MCF 10A (cell line): ENCODE data around the gene BTK. TPM values are rescaled to one million over a fixed set of nuclear protein-coding genes. Genes with fewer than 3 reads are reported as not detected.

ENCODE experiments used
- BruUV-seq: library from RNA; stranded (reverse); fragments of 400-500 nt; replicated peaks from 2 replicates; lab custom pipeline; 2021; lab: Mats Ljungman, UMichigan
- CTCF ChIA-PET: fragments of 300-600 bp; sonication (Branson Sonifier 250); formaldehyde crosslinking; extraction: SDS; loops from one replicate; lab custom pipeline; 2021; ENCODE audit warnings: antibody characterized with exemption, inconsistent platforms; lab: Yijun Ruan, JAX
- POLR2A ChIA-PET: fragments of 300-600, 350-650 bp; sonication (Branson Sonifier 250); formaldehyde crosslinking; extraction: SDS; loops from one replicate; lab custom pipeline; 2020; ENCODE audit warnings: antibody characterized with exemption, inconsistent platforms; lab: Yijun Ruan, JAX
- DNase-seq: peaks from one replicate; pipeline ENCODE4 v3.0.0-alpha.2; 2018; ENCODE audit not compliant: unreplicated experiment
- H3K27ac Mint-ChIP-seq: one replicate; pipeline ENCODE4 v1.8.0; 2022; ENCODE audit warnings: mild to moderate bottlenecking, low read depth, mixed read lengths; ENCODE audit not compliant: unreplicated experiment
- H3K27me3 Mint-ChIP-seq: one replicate; pipeline ENCODE4 v1.8.0; 2022; ENCODE audit warnings: mixed read lengths; ENCODE audit not compliant: insufficient read depth, unreplicated experiment
- H3K36me3 Mint-ChIP-seq: one replicate; pipeline ENCODE4 v1.8.0; 2022; ENCODE audit warnings: mild to moderate bottlenecking, moderate library complexity, mixed read lengths; ENCODE audit not compliant: insufficient read depth, unreplicated experiment
- H3K4me1 Mint-ChIP-seq: one replicate; pipeline ENCODE4 v1.8.0; 2022; ENCODE audit warnings: mixed read lengths; ENCODE audit not compliant: insufficient read depth, unreplicated experiment
- H3K4me3 Mint-ChIP-seq: one replicate; pipeline ENCODE4 v1.8.0; 2022; ENCODE audit warnings: mild to moderate bottlenecking, moderate library complexity, mixed read lengths; ENCODE audit not compliant: unreplicated experiment
- H3K9me3 Mint-ChIP-seq: one replicate; pipeline ENCODE4 v1.8.0; 2022; ENCODE audit warnings: mixed read lengths; ENCODE audit not compliant: unreplicated experiment
- intact Hi-C: fragments of 100-400 bp; cut with micrococcal nuclease; formaldehyde crosslinking; loops from 2 replicates; pipeline ENCODE4 v1.14.1; 2022
- total RNA-seq: library from RNA; stranded (reverse); gene quantifications from 2 replicates; pipeline ENCODE4 v1.2.3, GENCODE V29; 2022
- TF ChIP-seq, protein P1 (sequence below): fragments of 200-600 bp; IDR thresholded peaks from one replicate; pipeline ENCODE4 v1.8.0; 2022; ENCODE audit warnings: antibody characterized with exemption, mild to moderate bottlenecking; ENCODE audit not compliant: unreplicated experiment

Gene BTK
- total RNA-seq, 1 experiment from 2014 or later: not detected

GRCh38 chrX:101398694-101399093, 12.7 kb upstream of the BTK start:
- BruUV-seq: no TSS peak
- intact Hi-C loops: no loop called here
- H3K36me3 Mint-ChIP-seq: peaks cover 42% of the 10 kb centered on the region
- H3K27ac Mint-ChIP-seq: no peak overlapping the region
- CTCF ChIA-PET: no interaction called here
- no peak overlapping the region for H3K4me3 Mint-ChIP-seq
- POLR2A ChIA-PET: no interaction called here
- H3K27me3 Mint-ChIP-seq: peaks cover 23% of the 10 kb centered on the region
- TF ChIP-seq, protein P1, sequence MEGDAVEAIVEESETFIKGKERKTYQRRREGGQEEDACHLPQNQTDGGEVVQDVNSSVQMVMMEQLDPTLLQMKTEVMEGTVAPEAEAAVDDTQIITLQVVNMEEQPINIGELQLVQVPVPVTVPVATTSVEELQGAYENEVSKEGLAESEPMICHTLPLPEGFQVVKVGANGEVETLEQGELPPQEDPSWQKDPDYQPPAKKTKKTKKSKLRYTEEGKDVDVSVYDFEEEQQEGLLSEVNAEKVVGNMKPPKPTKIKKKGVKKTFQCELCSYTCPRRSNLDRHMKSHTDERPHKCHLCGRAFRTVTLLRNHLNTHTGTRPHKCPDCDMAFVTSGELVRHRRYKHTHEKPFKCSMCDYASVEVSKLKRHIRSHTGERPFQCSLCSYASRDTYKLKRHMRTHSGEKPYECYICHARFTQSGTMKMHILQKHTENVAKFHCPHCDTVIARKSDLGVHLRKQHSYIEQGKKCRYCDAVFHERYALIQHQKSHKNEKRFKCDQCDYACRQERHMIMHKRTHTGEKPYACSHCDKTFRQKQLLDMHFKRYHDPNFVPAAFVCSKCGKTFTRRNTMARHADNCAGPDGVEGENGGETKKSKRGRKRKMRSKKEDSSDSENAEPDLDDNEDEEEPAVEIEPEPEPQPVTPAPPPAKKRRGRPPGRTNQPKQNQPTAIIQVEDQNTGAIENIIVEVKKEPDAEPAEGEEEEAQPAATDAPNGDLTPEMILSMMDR: no peak
- no peaks in the 10 kb centered on the region for H3K9me3 Mint-ChIP-seq
- no peaks in the 10 kb centered on the region for H3K4me1 Mint-ChIP-seq
- no peak for DNase-seq

DNA sequence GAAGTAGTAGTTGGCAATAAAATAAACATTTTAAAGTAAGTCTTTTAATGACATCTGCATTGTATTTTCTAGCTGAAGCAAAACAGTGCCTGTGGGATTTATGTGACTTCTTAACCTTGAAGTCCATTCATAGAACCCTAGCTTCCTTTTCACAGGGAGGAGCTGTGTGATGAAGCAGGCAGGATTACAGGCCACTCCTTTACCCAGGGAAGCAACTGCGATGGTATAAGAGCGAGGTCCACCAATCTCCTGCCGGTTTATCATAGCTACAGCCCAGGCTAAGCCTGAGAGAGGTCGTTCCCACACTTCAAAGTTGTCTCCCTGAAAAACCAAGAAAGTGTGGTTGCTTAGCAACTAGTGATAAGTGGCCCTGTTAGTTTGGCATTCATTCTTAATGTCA, 11.8 kb upstream of the BTK start:
- CTCF ChIA-PET: interaction anchor here (0.8 to 0.9 kb wide), 2 partner anchors 17 to 40 kb away, joined by 3 read pairs; no protein-coding TSS in a partner anchor
- no peak for DNase-seq
- H3K36me3 Mint-ChIP-seq: peaks cover 44% of the 10 kb centered on the region
- H3K27ac Mint-ChIP-seq: no peak overlapping the region
- intact Hi-C loops: no loop called here
- H3K4me3 Mint-ChIP-seq: no peak overlapping the region
- POLR2A ChIA-PET: interaction anchor here (0.6 kb wide), 1 partner anchor 10 kb away, joined by 3 read pairs; the partner anchor contains the start of genes GLA and HNRNPH2
- H3K9me3 Mint-ChIP-seq: no peaks in the 10 kb centered on the region
- H3K4me1 Mint-ChIP-seq: no peaks in the 10 kb centered on the region
- no TSS peak for BruUV-seq
- H3K27me3 Mint-ChIP-seq: peaks cover 23% of the 10 kb centered on the region
- TF ChIP-seq, protein P1: no peak

DNA sequence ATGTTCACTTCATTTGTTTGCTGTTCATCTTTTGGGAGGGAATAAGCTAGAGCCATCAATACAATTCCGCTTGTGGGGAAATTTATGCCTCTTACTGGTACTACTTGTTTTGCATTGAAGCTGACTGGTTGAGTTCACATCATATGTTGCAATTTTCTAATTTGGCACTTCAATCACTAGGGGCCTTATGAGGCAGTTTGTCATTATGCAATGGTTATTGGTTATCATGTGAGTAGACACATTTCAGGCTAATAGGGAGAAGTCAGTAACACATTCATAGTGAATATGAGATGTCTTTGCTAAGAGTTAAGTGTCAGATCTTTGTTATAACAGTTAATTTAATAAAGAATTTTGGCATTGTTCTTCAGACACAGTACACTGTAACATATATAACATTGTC, 9.8 kb upstream of the BTK start:
- POLR2A ChIA-PET: interaction anchor here (0.9 to 1.3 kb wide), 2 partner anchors 12 to 47 kb away, joined by 3 to 5 read pairs; partner anchors contain the start of genes GLA, HNRNPH2 and TIMM8A
- H3K9me3 Mint-ChIP-seq: no peaks in the 10 kb centered on the region
- no peak overlapping the region for H3K27ac Mint-ChIP-seq

DNA sequence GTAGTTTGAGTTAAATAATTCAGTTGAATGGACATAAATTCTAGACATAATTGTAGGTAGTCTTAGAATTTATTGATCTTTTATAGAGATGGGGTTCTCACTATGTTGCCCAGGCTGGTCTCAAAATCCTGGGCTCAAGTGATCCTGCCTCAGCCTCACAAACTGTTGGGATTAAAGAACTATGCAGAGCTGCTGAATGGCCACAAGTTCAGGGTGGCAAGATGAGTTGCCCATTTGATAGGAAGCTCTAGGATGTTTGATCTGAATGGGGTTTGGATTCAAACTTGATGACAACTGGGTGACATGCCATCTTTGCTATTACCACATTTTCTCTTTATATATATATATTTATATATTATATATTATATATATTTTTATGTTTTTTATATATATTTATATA, 8.4 kb upstream of the BTK start:
- ChIA-PET CTCF (interaction anchor here (0.5 to 1.8 kb wide), 2 partner anchors 22 to 404 kb away, joined by 3 to 6 read pairs; no protein-coding TSS in a partner anchor), POLR2A (interaction anchor here (0.9 kb wide), 1 partner anchor 33 kb away, joined by 4 read pairs; no protein-coding TSS in a partner anchor)
- intact Hi-C loops: no loop called here
- Mint-ChIP-seq H3K4me3 (no peak overlapping the region), H3K4me1 (no peaks in the 10 kb centered on the region), H3K27me3 (peaks cover 20% of the 10 kb centered on the region), H3K36me3 (peaks cover 65% of the 10 kb centered on the region), H3K27ac (no peak overlapping the region), H3K9me3 (no peaks in the 10 kb centered on the region)
- BruUV-seq: no TSS peak
- TF ChIP-seq, protein P1: no peak
- DNase-seq: no peak

More for the DNA sequence above, 9.8 kb upstream of the BTK start:
- Mint-ChIP-seq H3K4me3 (no peak overlapping the region), H3K36me3 (peaks cover 64% of the 10 kb centered on the region), H3K27me3 (peaks cover 34% of the 10 kb centered on the region), H3K4me1 (no peaks in the 10 kb centered on the region)
- CTCF ChIA-PET: interaction anchor here (0.6 to 1.8 kb wide), 2 partner anchors 20 to 89 kb away, joined by 3 to 6 read pairs; no protein-coding TSS in a partner anchor
- TF ChIP-seq, protein P1: no peak
- intact Hi-C loops: no loop called here
- BruUV-seq: no TSS peak
- DNase-seq: peak; percentile 36
